SK-N-SH (cell line): ENCODE measurements around the gene PARD3B. TPM values are rescaled to one million over a fixed set of nuclear protein-coding genes. Genes with fewer than 3 reads are reported as not detected.

ENCODE experiments used
- CTCF ChIA-PET: fragments of 300-600, 350-600 bp; formaldehyde crosslinking; extraction: SDS; loops from one replicate; lab custom pipeline; 2021; lab: Yijun Ruan, JAX
- POLR2A ChIA-PET: fragments of 350-600 bp; sonication (Branson Sonifier 250); formaldehyde crosslinking; extraction: SDS; loops from one replicate; lab custom pipeline; 2020; ENCODE audit warnings: antibody characterized with exemption, inconsistent platforms; lab: Yijun Ruan, JAX
- DNase-seq: peaks from one replicate; pipeline ENCODE4 v3.0.0; 2012
- H2AFZ ChIP-seq: fragments of 200-600 bp; sonication (generic); 2 replicates; pipeline ENCODE4 v1.8.1; 2016; ENCODE audit warnings: antibody characterized with exemption, mild to moderate bottlenecking, low read depth
- H3F3A ChIP-seq: fragments of 200-600 bp; sonication (generic); replicated peaks from 2 replicates; pipeline ENCODE3; 2016; ENCODE audit warnings: antibody characterized with exemption, mild to moderate bottlenecking; ENCODE audit not compliant: insufficient read depth
- H3K27ac ChIP-seq, 2 experiments: fragments of 200-500 bp in 1 of 2; fragments of 200-600 bp in 1 of 2; sonication (Bioruptor generic) in 1 of 2; sonication (generic), shearing (Covaris generic) in 1 of 2; 2 replicates each; pipeline versions ENCODE4 v1.5.1 to v1.6.1; 2014 to 2016; ENCODE audit warnings: low read depth in 2 of 2, inconsistent platforms in 1 of 2, low read length in 1 of 2, mild to moderate bottlenecking in 1 of 2, mixed read lengths in 1 of 2
- H3K27me3 ChIP-seq: fragments of 200-600 bp; sonication (generic), shearing (Covaris generic); 2 replicates; pipeline ENCODE4 v1.6.1; 2016; ENCODE audit warnings: mixed run types; ENCODE audit not compliant: insufficient read depth
- H3K36me3 ChIP-seq, 2 experiments: fragments of 200-500 bp in 1 of 2; fragments of 200-600 bp in 1 of 2; sonication (Bioruptor generic) in 1 of 2; sonication (generic) in 1 of 2; replicated peaks in 1 of 2; 2 replicates each; pipeline versions ENCODE3 to v1.5.1; 2014 to 2016; ENCODE audit warnings: low read length in 1 of 2, mild to moderate bottlenecking in 1 of 2; ENCODE audit not compliant: insufficient read depth in 2 of 2, control insufficient read depth in 1 of 2
- H3K4me1 ChIP-seq, 2 experiments: fragments of 200-500 bp in 1 of 2; fragments of 200-600 bp in 1 of 2; sonication (Bioruptor generic) in 1 of 2; sonication (generic), shearing (Covaris generic) in 1 of 2; 2 replicates each; pipeline versions ENCODE4 v1.5.1 to v1.6.1; 2014 to 2016; ENCODE audit warnings: low read depth in 1 of 2, low read length in 1 of 2, mixed run types in 1 of 2; ENCODE audit not compliant: insufficient read depth in 2 of 2, control insufficient read depth in 1 of 2
- H3K4me2 ChIP-seq: fragments of 200-600 bp; sonication (generic), shearing (Covaris generic); 2 replicates; pipeline ENCODE4 v1.6.1; 2017; ENCODE audit warnings: mixed run types
- H3K4me3 ChIP-seq, 2 experiments: fragments of 200-500 bp in 1 of 2; fragments of 200-600 bp in 1 of 2; sonication (Bioruptor generic) in 1 of 2; sonication (generic), shearing (Covaris generic) in 1 of 2; 2 replicates each; pipeline versions ENCODE4 v1.5.1 to v1.8.1; 2014 to 2016; ENCODE audit warnings: low read depth in 2 of 2, inconsistent platforms in 1 of 2, low read length in 1 of 2, mild to moderate bottlenecking in 1 of 2, mixed read lengths in 1 of 2, moderate library complexity in 1 of 2
- H3K79me2 ChIP-seq: fragments of 200-600 bp; sonication (generic); 2 replicates; pipeline ENCODE4 v1.8.1; 2017; ENCODE audit warnings: mild to moderate bottlenecking; ENCODE audit not compliant: insufficient read depth
- H3K9ac ChIP-seq: fragments of 200-600 bp; sonication (generic); 2 replicates; pipeline ENCODE4 v1.6.1; 2017; ENCODE audit warnings: mixed run types
- H3K9me2 ChIP-seq: fragments of 200-600 bp; sonication (generic); 2 replicates; pipeline ENCODE4 v1.6.1; 2017; ENCODE audit warnings: mixed run types
- H3K9me3 ChIP-seq: fragments of 200-600 bp; sonication (generic); 2 replicates; pipeline ENCODE4 v1.6.1; 2017; ENCODE audit warnings: mixed run types, mild to moderate bottlenecking, moderate library complexity
- H4K20me1 ChIP-seq: fragments of 200-600 bp; sonication (generic); 2 replicates; pipeline ENCODE4 v1.6.1; 2017; ENCODE audit warnings: mild to moderate bottlenecking, mixed run types; ENCODE audit not compliant: insufficient read depth
- CHD2 ChIP-seq: fragments of 150-350 bp; IDR thresholded peaks from 2 replicates; pipeline ENCODE4 v1.6.1; 2018; ENCODE audit warnings: low read length; ENCODE audit not compliant: partially characterized antibody
- CTCF ChIP-seq: fragments of 200-600 bp; sonication (generic); IDR thresholded peaks from 2 replicates; pipeline ENCODE4 v1.6.1; 2017; ENCODE audit warnings: antibody characterized with exemption, mild to moderate bottlenecking, moderate library complexity
- EP300 ChIP-seq, 2 experiments: IDR thresholded peaks; 2 replicates each; pipeline versions ENCODE4 v1.4.0 to v1.6.1; 2012; ENCODE audit warnings: borderline replicate concordance in 1 of 2, low read depth in 1 of 2, low read length in 1 of 2
- FOSL2 ChIP-seq: IDR thresholded peaks from 2 replicates; pipeline ENCODE4 v1.4.0; 2012; ENCODE audit warnings: low read depth, mild to moderate bottlenecking, moderate library complexity, borderline replicate concordance
- GATA2 ChIP-seq: sonication (generic); formaldehyde crosslinking; IDR thresholded peaks from 2 replicates; pipeline ENCODE4 v1.5.0; 2020; ENCODE audit warnings: mild to moderate bottlenecking, missing genetic modification reagents
- JUND ChIP-seq: IDR thresholded peaks from 2 replicates; pipeline ENCODE4 v1.4.0; 2012
- MEF2A ChIP-seq: IDR thresholded peaks from 2 replicates; pipeline ENCODE4 v1.4.0; 2012; ENCODE audit warnings: low read depth, borderline replicate concordance
- NFIC ChIP-seq: IDR thresholded peaks from 2 replicates; pipeline ENCODE4 v1.4.0; 2012; ENCODE audit warnings: borderline replicate concordance
- NRF1 ChIP-seq: IDR thresholded peaks from 2 replicates; pipeline ENCODE4 v1.6.1; 2012; ENCODE audit warnings: low read depth, mild to moderate bottlenecking, low read length
- RCOR1 ChIP-seq: fragments of 150-350 bp; IDR thresholded peaks from 2 replicates; pipeline ENCODE4 v1.6.1; 2017; ENCODE audit warnings: antibody characterized with exemption, low read length
- REST ChIP-seq: IDR thresholded peaks from 2 replicates; pipeline ENCODE4 v1.6.1; 2012; ENCODE audit warnings: mild to moderate bottlenecking, low read depth, low read length, moderate library complexity
- RXRA ChIP-seq: IDR thresholded peaks from 2 replicates; pipeline ENCODE4 v1.4.0; 2012; ENCODE audit warnings: low read depth, mild to moderate bottlenecking, borderline replicate concordance
- SIN3A ChIP-seq: IDR thresholded peaks from 2 replicates; pipeline ENCODE4 v1.6.1; 2012; ENCODE audit warnings: low read depth, mild to moderate bottlenecking, low read length, moderate library complexity, borderline replicate concordance
- SMC3 ChIP-seq: IDR thresholded peaks from 2 replicates; pipeline ENCODE4 v1.6.1; 2012; ENCODE audit warnings: low read depth, low read length, improper control_type of control experiment
- TCF12 ChIP-seq: IDR thresholded peaks from 2 replicates; pipeline ENCODE4 v1.4.0; 2012
- WGBS: methylation state at CpG from one replicate; pipeline ENCODE4 v1.1.6; 2017; ENCODE audit warnings: low lambda C conversion rate; 5-methylcytosine and 5-hydroxymethylcytosine counted together
- polyA plus RNA-seq, 3 experiments: library from polyadenylated mRNA; depleted of rRNA; stranded (reverse); fragments of >200 nt; gene quantifications; 2 replicates each; pipeline ENCODE4 v1.2.3, GENCODE V29; 2012
- TF ChIP-seq, protein P1 (sequence below): fragments of 150-350 bp; IDR thresholded peaks from 2 replicates; pipeline ENCODE4 v1.6.1; 2017; ENCODE audit warnings: antibody characterized with exemption, low read length, low read depth, borderline replicate concordance
- TF ChIP-seq, protein P2 (sequence below): IDR thresholded peaks from 2 replicates; pipeline ENCODE4 v1.4.0; 2012; ENCODE audit warnings: low read depth, borderline replicate concordance
- TF ChIP-seq, protein P3 (sequence below): fragments of 150-350 bp; IDR thresholded peaks from 2 replicates; pipeline ENCODE4 v1.6.1; 2016; ENCODE audit warnings: mild to moderate bottlenecking, low read depth, low read length

The PARD3B gene
- polyA plus RNA-seq, 1 of the 3 experiments (the other 2 are of a cell fraction): 0.87 TPM

DNA sequence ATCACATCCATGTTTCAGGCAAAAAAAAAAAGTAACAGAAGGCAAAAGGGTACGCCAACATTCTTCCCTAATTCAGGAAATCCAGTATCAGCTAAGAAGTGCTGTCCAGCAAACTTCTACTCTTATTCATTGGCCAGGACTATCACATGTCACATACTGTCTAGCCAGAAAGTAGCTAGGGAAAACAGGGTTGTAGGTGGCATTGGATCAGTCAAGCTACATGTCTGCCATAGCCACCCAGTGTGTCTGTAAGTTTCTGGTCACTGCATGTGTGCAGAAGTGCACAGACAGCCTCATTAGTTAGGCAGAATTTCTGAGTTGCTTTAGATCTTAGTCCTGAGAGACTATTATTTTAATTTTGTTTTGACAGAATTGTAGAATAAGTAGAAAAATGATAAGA, 671.7 kb downstream of the PARD3B start:
- Histone ChIP-seq H3F3A (peaks cover 5% of the 10 kb centered on the region), H3K9me3 (no peaks in the 10 kb centered on the region), H3K4me2 (no peak overlapping the region), H3K36me3 (no peaks in the 10 kb centered on the region), H3K4me1 (no peaks in the 10 kb centered on the region), H3K4me3 (no peak overlapping the region), H3K9me2 (no peaks in the 10 kb centered on the region), H3K79me2 (no peaks in the 10 kb centered on the region), H4K20me1 (no peaks in the 10 kb centered on the region), H2AFZ (no peak overlapping the region), H3K27me3 (no peaks in the 10 kb centered on the region), H3K9ac (no peak overlapping the region), H3K27ac (no peak overlapping the region)
- TF ChIP-seq SIN3A (no peak), RXRA (no peak), RCOR1 (no peak), NRF1 (no peak), TCF12 (no peak), JUND (no peak), MEF2A (no peak), GATA2 (CRISPR knock-in tag) (no peak), CHD2 (no peak), FOSL2 (no peak), SMC3 (no peak)
- TF ChIP-seq, protein P1, sequence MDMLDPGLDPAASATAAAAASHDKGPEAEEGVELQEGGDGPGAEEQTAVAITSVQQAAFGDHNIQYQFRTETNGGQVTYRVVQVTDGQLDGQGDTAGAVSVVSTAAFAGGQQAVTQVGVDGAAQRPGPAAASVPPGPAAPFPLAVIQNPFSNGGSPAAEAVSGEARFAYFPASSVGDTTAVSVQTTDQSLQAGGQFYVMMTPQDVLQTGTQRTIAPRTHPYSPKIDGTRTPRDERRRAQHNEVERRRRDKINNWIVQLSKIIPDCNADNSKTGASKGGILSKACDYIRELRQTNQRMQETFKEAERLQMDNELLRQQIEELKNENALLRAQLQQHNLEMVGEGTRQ: no peak
- TF ChIP-seq, protein P2, sequence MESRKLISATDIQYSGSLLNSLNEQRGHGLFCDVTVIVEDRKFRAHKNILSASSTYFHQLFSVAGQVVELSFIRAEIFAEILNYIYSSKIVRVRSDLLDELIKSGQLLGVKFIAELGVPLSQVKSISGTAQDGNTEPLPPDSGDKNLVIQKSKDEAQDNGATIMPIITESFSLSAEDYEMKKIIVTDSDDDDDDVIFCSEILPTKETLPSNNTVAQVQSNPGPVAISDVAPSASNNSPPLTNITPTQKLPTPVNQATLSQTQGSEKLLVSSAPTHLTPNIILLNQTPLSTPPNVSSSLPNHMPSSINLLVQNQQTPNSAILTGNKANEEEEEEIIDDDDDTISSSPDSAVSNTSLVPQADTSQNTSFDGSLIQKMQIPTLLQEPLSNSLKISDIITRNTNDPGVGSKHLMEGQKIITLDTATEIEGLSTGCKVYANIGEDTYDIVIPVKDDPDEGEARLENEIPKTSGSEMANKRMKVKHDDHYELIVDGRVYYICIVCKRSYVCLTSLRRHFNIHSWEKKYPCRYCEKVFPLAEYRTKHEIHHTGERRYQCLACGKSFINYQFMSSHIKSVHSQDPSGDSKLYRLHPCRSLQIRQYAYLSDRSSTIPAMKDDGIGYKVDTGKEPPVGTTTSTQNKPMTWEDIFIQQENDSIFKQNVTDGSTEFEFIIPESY: no peak
- POLR2A ChIA-PET: no interaction called here
- no peak for DNase-seq
- CTCF ChIA-PET: interaction anchor here (0.6 kb wide), 1 partner anchor 351 kb away, joined by 3 read pairs; no protein-coding TSS in a partner anchor
- 96% methylated on average over 1 of the region's 1 CpG for WGBS

DNA sequence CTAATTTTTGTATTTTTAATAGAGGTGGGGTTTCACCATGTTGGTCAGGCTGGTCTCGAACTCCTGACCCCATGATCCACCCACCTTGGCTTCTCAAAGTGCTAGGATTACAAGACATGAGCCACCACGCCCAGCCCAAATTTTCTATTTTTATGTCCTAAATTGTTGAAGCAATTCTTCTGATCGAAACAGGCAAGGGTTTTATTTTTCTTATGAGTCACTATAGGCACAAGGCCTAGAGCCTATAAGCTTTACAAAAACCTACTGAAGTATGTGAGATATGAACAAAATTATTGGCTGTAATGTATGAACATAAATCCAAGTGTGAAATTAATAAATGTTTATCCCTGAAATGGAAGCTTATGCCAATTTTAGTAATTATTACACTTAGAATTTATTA, 672.8 kb downstream of the PARD3B start:
- CTCF ChIA-PET: no interaction called here
- no peaks in the 10 kb centered on the region for H3K9me2 ChIP-seq
- H3K9me3 ChIP-seq: no peaks in the 10 kb centered on the region
- no peak overlapping the region for H3K4me2 ChIP-seq
- no peak overlapping the region for H2AFZ ChIP-seq
- no peaks in the 10 kb centered on the region for H3K27me3 ChIP-seq
- H3K4me1 ChIP-seq: no peaks in the 10 kb centered on the region
- no peaks in the 10 kb centered on the region for H3K36me3 ChIP-seq
- POLR2A ChIA-PET: no interaction called here
- no peaks in the 10 kb centered on the region for H3K79me2 ChIP-seq
- no peak overlapping the region for H3K4me3 ChIP-seq
- H3K27ac ChIP-seq: no peak overlapping the region
- no peak overlapping the region for H3K9ac ChIP-seq
- no peaks in the 10 kb centered on the region for H4K20me1 ChIP-seq
- WGBS: 62% methylated on average over 3 of the region's 3 CpGs
- peaks cover 5% of the 10 kb centered on the region for H3F3A ChIP-seq
- DNase-seq: no peak
- TF ChIP-seq, protein P1: no peak
- TF ChIP-seq CTCF (no peak), FOSL2 (no peak), NFIC (no peak), SIN3A (no peak), REST (no peak), TCF12 (no peak), CHD2 (no peak), EP300 (IDR thresholded peaks at IDR 0.05; ENCODE audit: borderline replicate concordance in 1 of 2, low read depth in 1 of 2, low read length in 1 of 2) (no peak)
- TF ChIP-seq, protein P3, sequence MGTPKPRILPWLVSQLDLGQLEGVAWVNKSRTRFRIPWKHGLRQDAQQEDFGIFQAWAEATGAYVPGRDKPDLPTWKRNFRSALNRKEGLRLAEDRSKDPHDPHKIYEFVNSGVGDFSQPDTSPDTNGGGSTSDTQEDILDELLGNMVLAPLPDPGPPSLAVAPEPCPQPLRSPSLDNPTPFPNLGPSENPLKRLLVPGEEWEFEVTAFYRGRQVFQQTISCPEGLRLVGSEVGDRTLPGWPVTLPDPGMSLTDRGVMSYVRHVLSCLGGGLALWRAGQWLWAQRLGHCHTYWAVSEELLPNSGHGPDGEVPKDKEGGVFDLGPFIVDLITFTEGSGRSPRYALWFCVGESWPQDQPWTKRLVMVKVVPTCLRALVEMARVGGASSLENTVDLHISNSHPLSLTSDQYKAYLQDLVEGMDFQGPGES: no peak
